ENCODE data around the gene PAGR1. TPM values are rescaled to one million over a fixed set of nuclear protein-coding genes. Genes with fewer than 3 reads are reported as not detected.

PAGR1 gene
- polyA plus RNA-seq, 1 donor from 2014 or later: 86.8 TPM

GRCh38 chr16:29820730-29821642 is 5.0 kb downstream of the PAGR1 start (continued):
- TF ChIP-seq CTCF (IDR thresholded peaks at IDR 0.05; ENCODE audit: poor library complexity, severe bottlenecking): no peak

- Histone ChIP-seq H3K4me2 (ENCODE audit: low read length) (no peak overlapping the region), H3K79me2 (replicated peaks; ENCODE audit: insufficient read depth, low read length) (peaks cover 6% of the 10 kb centered on the region)
Measured at GRCh38 chr16:29821643-29822115, 5.7 kb downstream of the PAGR1 start.

More at GRCh38 chr16:29821643-29822115, 5.7 kb downstream of the PAGR1 start:
- Histone ChIP-seq H3K9ac (ENCODE audit: low read length) (no peak overlapping the region), H3F3A (ENCODE audit: insufficient read depth, low read length, poor library complexity, severe bottlenecking) (no peaks in the 10 kb centered on the region), H3K36me3 (ENCODE audit: insufficient read depth, low read length) (no peaks in the 10 kb centered on the region), H4K20me1 (ENCODE audit: insufficient read depth) (no peaks in the 10 kb centered on the region), H3K27me3 (ENCODE audit: insufficient read depth, low read depth, low read length) (no peaks in the 10 kb centered on the region), H2AFZ (ENCODE audit: low read depth, low read length) (no peak overlapping the region), H3K9me3 (ENCODE audit: low read length) (no peaks in the 10 kb centered on the region), H3K27ac (ENCODE audit: low read length) (no peak overlapping the region), H3K9me2 (ENCODE audit: insufficient read depth, low read length) (no peaks in the 10 kb centered on the region), H3K4me3 (ENCODE audit: low read length) (no peak overlapping the region)
- no peak for TF ChIP-seq CTCF (IDR thresholded peaks at IDR 0.05; ENCODE audit: poor library complexity, severe bottlenecking)
- TF ChIP-seq POLR2AphosphoS5 (IDR thresholded peaks at IDR 0.05): no peak
- TF ChIP-seq REST (IDR thresholded peaks at IDR 0.05; ENCODE audit: borderline replicate concordance): no peak
- no peak for TF ChIP-seq MXI1 (conservative IDR thresholded peaks at IDR 0.05; ENCODE audit: poor library complexity, severe bottlenecking)
- no peak for TF ChIP-seq TAF1 (IDR thresholded peaks at IDR 0.05; ENCODE audit: low read depth)
- no peak for TF ChIP-seq EZH2 (IDR thresholded peaks at IDR 0.05; ENCODE audit: borderline replicate concordance, insufficient read depth, low read length, poor library complexity, severe bottlenecking)
- TF ChIP-seq RAD21 (conservative IDR thresholded peaks at IDR 0.05): no peak
- no peak for TF ChIP-seq SMC3 (conservative IDR thresholded peaks at IDR 0.05; ENCODE audit: poor library complexity)
- no peak for TF ChIP-seq EP300 (conservative IDR thresholded peaks at IDR 0.05; ENCODE audit: poor library complexity, severe bottlenecking)
